GM23338 (cell line): ENCODE data around the gene FCER2. TPM values are rescaled to one million over a fixed set of nuclear protein-coding genes. Genes with fewer than 3 reads are reported as not detected.

Experiments
- ATAC-seq: fragments of 200-7000 bp; cut with Tn5 transposase; 3 replicates; pipeline ENCODE4 v1.9.1; 2020
- DNase-seq: peaks from one replicate; pipeline ENCODE4 v3.0.0-alpha.2; 2015; ENCODE audit warnings: low spot score
- H2AFZ ChIP-seq: fragments of 200-600 bp; sonication (generic); 2 replicates; pipeline ENCODE4 v1.8.0; 2016; ENCODE audit warnings: antibody characterized with exemption, mild to moderate bottlenecking, moderate library complexity
- H3F3A ChIP-seq: fragments of 200-600 bp; sonication (generic); replicated peaks from 2 replicates; pipeline ENCODE4 v1.8.0; 2017; ENCODE audit warnings: antibody characterized with exemption, mixed run types, low read depth
- H3K27ac ChIP-seq: fragments of 200-600 bp; sonication (generic); 2 replicates; pipeline ENCODE4 v1.6.1; 2016; ENCODE audit warnings: low read depth
- H3K27me3 ChIP-seq: fragments of 200-600 bp; sonication (generic); 2 replicates; pipeline ENCODE4 v1.8.0; 2016; ENCODE audit warnings: mild to moderate bottlenecking, mixed run types, moderate library complexity; ENCODE audit not compliant: insufficient read depth
- H3K36me3 ChIP-seq: fragments of 200-600 bp; sonication (generic); 2 replicates; pipeline ENCODE4 v1.8.0; 2016; ENCODE audit warnings: mild to moderate bottlenecking; ENCODE audit not compliant: insufficient read depth
- H3K4me1 ChIP-seq: fragments of 200-600 bp; sonication (generic); 2 replicates; pipeline ENCODE4 v1.8.0; 2016; ENCODE audit warnings: mild to moderate bottlenecking, moderate library complexity; ENCODE audit not compliant: insufficient read depth
- H3K4me2 ChIP-seq: fragments of 200-600 bp; sonication (generic); 2 replicates; pipeline ENCODE4 v1.7.1; 2017; ENCODE audit warnings: mixed run types
- H3K4me3 ChIP-seq: fragments of 200-600 bp; sonication (generic); 2 replicates; pipeline ENCODE4 v1.6.1; 2016; ENCODE audit warnings: mixed run types
- H3K79me2 ChIP-seq: fragments of 200-600 bp; sonication (generic); replicated peaks from 2 replicates; pipeline ENCODE4 v1.8.0; 2017; ENCODE audit warnings: mild to moderate bottlenecking; ENCODE audit not compliant: insufficient read depth
- H3K9me2 ChIP-seq: fragments of 200-600 bp; sonication (generic); 2 replicates; pipeline ENCODE4 v1.8.0; 2017; ENCODE audit not compliant: insufficient read depth
- H4K20me1 ChIP-seq: fragments of 200-600 bp; sonication (generic); replicated peaks from 2 replicates; pipeline ENCODE4 v1.8.0; 2017; ENCODE audit warnings: mild to moderate bottlenecking; ENCODE audit not compliant: insufficient read depth
- H3K27ac Mint-ChIP-seq: 2 replicates; pipeline ENCODE4 v1.8.0; 2020; ENCODE audit warnings: inconsistent platforms, mild to moderate bottlenecking, moderate library complexity, mixed read lengths
- H3K27me3 Mint-ChIP-seq: 3 replicates; pipeline ENCODE4 v1.8.0; 2022; ENCODE audit warnings: low read depth, mild to moderate bottlenecking, moderate library complexity, mixed read lengths, inconsistent platforms; ENCODE audit not compliant: insufficient read depth, poor library complexity
- H3K36me3 Mint-ChIP-seq: 3 replicates; pipeline ENCODE4 v1.8.0; 2021; ENCODE audit warnings: low read depth, mild to moderate bottlenecking, inconsistent platforms, moderate library complexity, mixed read lengths
- H3K4me1 Mint-ChIP-seq: 3 replicates; pipeline ENCODE4 v1.8.0; 2020; ENCODE audit warnings: mild to moderate bottlenecking, inconsistent platforms, mixed read lengths
- H3K4me3 Mint-ChIP-seq: 3 replicates; pipeline ENCODE4 v1.8.0; 2021; ENCODE audit warnings: moderate library complexity, mild to moderate bottlenecking, inconsistent platforms, mixed read lengths
- H3K9me3 Mint-ChIP-seq: 3 replicates; pipeline ENCODE4 v1.8.0; 2020; ENCODE audit warnings: moderate library complexity, mild to moderate bottlenecking, inconsistent platforms, mixed read lengths
- CREB1 ChIP-seq: fragments of 250-450 bp; sonication (Bioruptor Pico); IDR thresholded peaks from 2 replicates; pipeline ENCODE4 v1.5.0; 2020; ENCODE audit warnings: low read depth, mild to moderate bottlenecking, moderate library complexity
- EZH2 ChIP-seq: fragments of 200-600 bp; sonication (generic); IDR thresholded peaks from one replicate; pipeline ENCODE4 v1.8.0; 2017; ENCODE audit warnings: antibody characterized with exemption, mild to moderate bottlenecking, low read depth; ENCODE audit not compliant: unreplicated experiment
- JUNB ChIP-seq: IDR thresholded peaks from one replicate; pipeline ENCODE4 v1.6.1; 2016; ENCODE audit warnings: antibody characterized with exemption; ENCODE audit not compliant: unreplicated experiment
- POLR2AphosphoS5 ChIP-seq: IDR thresholded peaks from 2 replicates; pipeline ENCODE4 v1.6.1; 2016; ENCODE audit warnings: antibody characterized with exemption, low read depth
- STAT1 ChIP-seq: IDR thresholded peaks from one replicate; pipeline ENCODE4 v1.6.1; 2016; ENCODE audit warnings: antibody characterized with exemption; ENCODE audit not compliant: unreplicated experiment
- polyA plus RNA-seq: library from polyadenylated mRNA; unstranded; fragments of >200 nt; fragmentation: Nextera tagmentation; extraction: Ambion mirVana; gene quantifications from 2 replicates; pipeline ENCODE4 v1.2.1, GENCODE V29; 2016
- total RNA-seq: library from RNA; depleted of rRNA; stranded (reverse); fragments of >200 nt; shearing (Covaris generic); gene quantifications from 2 replicates; pipeline ENCODE4 v1.2.3, GENCODE V29; 2014
- TF ChIP-seq, protein P1 (sequence below): IDR thresholded peaks from 2 replicates; pipeline ENCODE4 v1.6.1; 2016; ENCODE audit warnings: antibody characterized with exemption
- TF ChIP-seq, protein P2 (sequence below): IDR thresholded peaks from one replicate; pipeline ENCODE4 v1.6.1; 2018; ENCODE audit warnings: antibody characterized with exemption; ENCODE audit not compliant: unreplicated experiment
- TF ChIP-seq, protein P3 (sequence below), 2 experiments: fragments of 200-600 bp in 1 of 2; sonication (generic) in 1 of 2; conservative IDR thresholded peaks; 2 replicates each; pipeline versions ENCODE4 v1.5.1 to v1.6.1; 2016 to 2017; ENCODE audit warnings: antibody characterized with exemption in 2 of 2, low read depth in 2 of 2, mild to moderate bottlenecking in 2 of 2, moderate library complexity in 1 of 2
- TF ChIP-seq, protein P4 (sequence below): fragments of 250-450 bp; sonication (Bioruptor Pico); IDR thresholded peaks from 2 replicates; pipeline ENCODE4 v1.5.0; 2020; ENCODE audit warnings: mild to moderate bottlenecking, moderate library complexity

Gene FCER2
- total and polyA plus RNA-seq, 2 experiments from 2014 or later: 0.29 TPM; not detected in 1

DNA sequence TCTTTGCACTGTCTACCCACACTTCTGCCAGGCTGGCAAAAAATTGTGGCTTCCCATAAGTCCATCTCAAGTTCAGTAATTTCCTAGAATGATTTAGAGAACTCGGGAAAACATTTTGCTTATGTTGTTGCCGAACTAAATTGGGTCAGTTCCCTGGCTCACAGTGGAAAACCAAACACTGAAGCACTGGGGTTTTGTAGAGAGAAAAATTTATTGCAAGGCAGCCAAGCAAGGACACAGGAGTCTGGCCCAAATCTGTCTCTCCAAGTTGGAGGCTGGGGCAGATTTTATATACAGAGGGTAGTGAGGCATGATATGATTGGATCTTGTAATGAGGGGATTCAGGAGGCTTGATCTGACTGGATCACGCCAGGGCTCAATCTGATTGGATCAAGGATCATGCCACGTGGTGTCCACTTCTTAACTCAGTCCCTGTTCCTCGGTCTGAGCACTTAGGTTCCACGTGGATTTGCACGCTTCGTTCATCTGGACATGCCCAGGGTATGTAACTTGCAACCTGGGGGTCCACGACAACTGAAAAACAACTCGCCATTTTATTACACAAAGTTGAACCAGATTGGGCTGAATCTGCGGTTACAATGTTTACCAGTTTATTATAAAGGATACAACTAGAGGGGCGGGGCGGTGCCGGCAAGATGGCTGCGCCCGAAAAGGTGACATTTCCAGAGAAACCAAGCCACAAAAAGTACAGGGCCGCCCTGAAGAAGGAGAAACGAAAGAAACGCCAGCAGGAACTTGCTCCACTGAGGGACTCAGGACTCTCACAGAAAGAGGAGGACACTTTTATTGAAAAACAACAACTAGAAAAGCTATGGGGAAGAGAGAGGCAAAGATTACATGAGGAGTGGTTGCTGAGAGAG, 38.1 kb upstream of the FCER2 start (continued):
- TF ChIP-seq, protein P1, sequence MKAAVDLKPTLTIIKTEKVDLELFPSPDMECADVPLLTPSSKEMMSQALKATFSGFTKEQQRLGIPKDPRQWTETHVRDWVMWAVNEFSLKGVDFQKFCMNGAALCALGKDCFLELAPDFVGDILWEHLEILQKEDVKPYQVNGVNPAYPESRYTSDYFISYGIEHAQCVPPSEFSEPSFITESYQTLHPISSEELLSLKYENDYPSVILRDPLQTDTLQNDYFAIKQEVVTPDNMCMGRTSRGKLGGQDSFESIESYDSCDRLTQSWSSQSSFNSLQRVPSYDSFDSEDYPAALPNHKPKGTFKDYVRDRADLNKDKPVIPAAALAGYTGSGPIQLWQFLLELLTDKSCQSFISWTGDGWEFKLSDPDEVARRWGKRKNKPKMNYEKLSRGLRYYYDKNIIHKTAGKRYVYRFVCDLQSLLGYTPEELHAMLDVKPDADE: no peak
- TF ChIP-seq STAT1: no peak

DNA sequence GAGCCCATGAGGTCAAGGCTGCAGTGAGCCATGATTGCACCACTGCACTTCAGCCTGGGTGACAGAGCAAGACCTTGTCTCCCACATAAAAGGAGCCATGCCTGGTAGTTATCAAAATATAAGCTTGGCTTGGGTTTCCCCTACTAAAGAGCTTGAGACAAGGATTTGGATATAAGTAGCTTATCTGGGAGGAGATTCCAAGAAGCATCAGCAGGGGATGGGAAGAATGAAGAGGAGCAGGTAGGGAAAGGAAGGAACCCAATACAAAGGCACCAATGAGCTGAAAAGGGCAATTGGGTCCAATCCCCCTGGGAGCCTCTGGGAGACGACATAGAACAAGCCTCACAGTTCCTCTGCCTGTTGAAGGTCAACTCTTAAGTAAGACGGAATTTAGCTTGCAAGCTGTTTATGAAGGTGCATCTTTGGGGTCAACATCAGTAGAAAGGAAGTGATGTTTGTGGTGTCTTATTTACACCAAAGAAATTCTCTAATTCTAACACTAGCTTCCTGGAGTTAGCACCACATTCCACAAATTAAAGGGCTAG, 37.4 kb upstream of the FCER2 start:
- no peak overlapping the region for H3K27ac ChIP-seq
- H3K36me3 ChIP-seq: no peaks in the 10 kb centered on the region
- DNase-seq: peak; percentile 5
- Mint-ChIP-seq H3K4me1 (peaks cover 4% of the 10 kb centered on the region; the same call in 2 of the 3 replicates), H3K9me3 (no peaks in the 10 kb centered on the region; the same call in 2 of the 3 replicates), H3K27me3 (peaks cover 4% of the 10 kb centered on the region), H3K36me3 (no peaks in the 10 kb centered on the region), H3K4me3 (no peak overlapping the region), H3K27ac (no peak overlapping the region)
- H3K79me2 ChIP-seq: no peaks in the 10 kb centered on the region
- H3K4me1 ChIP-seq: no peaks in the 10 kb centered on the region
- no peak for ATAC-seq
- H3K4me2 ChIP-seq: no peak overlapping the region
- H3F3A ChIP-seq: no peaks in the 10 kb centered on the region
- no peaks in the 10 kb centered on the region for H3K9me2 ChIP-seq
- H2AFZ ChIP-seq: peak overlapping the region; percentile 94
- no peaks in the 10 kb centered on the region for H3K27me3 ChIP-seq
- H4K20me1 ChIP-seq: no peaks in the 10 kb centered on the region
- no peak overlapping the region for H3K4me3 ChIP-seq
- TF ChIP-seq CREB1 (CRISPR knock-in tag): no peak
- no peak for TF ChIP-seq EZH2
- TF ChIP-seq, protein P2, sequence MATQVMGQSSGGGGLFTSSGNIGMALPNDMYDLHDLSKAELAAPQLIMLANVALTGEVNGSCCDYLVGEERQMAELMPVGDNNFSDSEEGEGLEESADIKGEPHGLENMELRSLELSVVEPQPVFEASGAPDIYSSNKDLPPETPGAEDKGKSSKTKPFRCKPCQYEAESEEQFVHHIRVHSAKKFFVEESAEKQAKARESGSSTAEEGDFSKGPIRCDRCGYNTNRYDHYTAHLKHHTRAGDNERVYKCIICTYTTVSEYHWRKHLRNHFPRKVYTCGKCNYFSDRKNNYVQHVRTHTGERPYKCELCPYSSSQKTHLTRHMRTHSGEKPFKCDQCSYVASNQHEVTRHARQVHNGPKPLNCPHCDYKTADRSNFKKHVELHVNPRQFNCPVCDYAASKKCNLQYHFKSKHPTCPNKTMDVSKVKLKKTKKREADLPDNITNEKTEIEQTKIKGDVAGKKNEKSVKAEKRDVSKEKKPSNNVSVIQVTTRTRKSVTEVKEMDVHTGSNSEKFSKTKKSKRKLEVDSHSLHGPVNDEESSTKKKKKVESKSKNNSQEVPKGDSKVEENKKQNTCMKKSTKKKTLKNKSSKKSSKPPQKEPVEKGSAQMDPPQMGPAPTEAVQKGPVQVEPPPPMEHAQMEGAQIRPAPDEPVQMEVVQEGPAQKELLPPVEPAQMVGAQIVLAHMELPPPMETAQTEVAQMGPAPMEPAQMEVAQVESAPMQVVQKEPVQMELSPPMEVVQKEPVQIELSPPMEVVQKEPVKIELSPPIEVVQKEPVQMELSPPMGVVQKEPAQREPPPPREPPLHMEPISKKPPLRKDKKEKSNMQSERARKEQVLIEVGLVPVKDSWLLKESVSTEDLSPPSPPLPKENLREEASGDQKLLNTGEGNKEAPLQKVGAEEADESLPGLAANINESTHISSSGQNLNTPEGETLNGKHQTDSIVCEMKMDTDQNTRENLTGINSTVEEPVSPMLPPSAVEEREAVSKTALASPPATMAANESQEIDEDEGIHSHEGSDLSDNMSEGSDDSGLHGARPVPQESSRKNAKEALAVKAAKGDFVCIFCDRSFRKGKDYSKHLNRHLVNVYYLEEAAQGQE: no peak
- TF ChIP-seq, protein P3, sequence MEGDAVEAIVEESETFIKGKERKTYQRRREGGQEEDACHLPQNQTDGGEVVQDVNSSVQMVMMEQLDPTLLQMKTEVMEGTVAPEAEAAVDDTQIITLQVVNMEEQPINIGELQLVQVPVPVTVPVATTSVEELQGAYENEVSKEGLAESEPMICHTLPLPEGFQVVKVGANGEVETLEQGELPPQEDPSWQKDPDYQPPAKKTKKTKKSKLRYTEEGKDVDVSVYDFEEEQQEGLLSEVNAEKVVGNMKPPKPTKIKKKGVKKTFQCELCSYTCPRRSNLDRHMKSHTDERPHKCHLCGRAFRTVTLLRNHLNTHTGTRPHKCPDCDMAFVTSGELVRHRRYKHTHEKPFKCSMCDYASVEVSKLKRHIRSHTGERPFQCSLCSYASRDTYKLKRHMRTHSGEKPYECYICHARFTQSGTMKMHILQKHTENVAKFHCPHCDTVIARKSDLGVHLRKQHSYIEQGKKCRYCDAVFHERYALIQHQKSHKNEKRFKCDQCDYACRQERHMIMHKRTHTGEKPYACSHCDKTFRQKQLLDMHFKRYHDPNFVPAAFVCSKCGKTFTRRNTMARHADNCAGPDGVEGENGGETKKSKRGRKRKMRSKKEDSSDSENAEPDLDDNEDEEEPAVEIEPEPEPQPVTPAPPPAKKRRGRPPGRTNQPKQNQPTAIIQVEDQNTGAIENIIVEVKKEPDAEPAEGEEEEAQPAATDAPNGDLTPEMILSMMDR (conservative IDR thresholded peaks at IDR 0.05; ENCODE audit: low read depth in 2 of 2): no peak
- TF ChIP-seq JUNB: no peak
- TF ChIP-seq, protein P4, sequence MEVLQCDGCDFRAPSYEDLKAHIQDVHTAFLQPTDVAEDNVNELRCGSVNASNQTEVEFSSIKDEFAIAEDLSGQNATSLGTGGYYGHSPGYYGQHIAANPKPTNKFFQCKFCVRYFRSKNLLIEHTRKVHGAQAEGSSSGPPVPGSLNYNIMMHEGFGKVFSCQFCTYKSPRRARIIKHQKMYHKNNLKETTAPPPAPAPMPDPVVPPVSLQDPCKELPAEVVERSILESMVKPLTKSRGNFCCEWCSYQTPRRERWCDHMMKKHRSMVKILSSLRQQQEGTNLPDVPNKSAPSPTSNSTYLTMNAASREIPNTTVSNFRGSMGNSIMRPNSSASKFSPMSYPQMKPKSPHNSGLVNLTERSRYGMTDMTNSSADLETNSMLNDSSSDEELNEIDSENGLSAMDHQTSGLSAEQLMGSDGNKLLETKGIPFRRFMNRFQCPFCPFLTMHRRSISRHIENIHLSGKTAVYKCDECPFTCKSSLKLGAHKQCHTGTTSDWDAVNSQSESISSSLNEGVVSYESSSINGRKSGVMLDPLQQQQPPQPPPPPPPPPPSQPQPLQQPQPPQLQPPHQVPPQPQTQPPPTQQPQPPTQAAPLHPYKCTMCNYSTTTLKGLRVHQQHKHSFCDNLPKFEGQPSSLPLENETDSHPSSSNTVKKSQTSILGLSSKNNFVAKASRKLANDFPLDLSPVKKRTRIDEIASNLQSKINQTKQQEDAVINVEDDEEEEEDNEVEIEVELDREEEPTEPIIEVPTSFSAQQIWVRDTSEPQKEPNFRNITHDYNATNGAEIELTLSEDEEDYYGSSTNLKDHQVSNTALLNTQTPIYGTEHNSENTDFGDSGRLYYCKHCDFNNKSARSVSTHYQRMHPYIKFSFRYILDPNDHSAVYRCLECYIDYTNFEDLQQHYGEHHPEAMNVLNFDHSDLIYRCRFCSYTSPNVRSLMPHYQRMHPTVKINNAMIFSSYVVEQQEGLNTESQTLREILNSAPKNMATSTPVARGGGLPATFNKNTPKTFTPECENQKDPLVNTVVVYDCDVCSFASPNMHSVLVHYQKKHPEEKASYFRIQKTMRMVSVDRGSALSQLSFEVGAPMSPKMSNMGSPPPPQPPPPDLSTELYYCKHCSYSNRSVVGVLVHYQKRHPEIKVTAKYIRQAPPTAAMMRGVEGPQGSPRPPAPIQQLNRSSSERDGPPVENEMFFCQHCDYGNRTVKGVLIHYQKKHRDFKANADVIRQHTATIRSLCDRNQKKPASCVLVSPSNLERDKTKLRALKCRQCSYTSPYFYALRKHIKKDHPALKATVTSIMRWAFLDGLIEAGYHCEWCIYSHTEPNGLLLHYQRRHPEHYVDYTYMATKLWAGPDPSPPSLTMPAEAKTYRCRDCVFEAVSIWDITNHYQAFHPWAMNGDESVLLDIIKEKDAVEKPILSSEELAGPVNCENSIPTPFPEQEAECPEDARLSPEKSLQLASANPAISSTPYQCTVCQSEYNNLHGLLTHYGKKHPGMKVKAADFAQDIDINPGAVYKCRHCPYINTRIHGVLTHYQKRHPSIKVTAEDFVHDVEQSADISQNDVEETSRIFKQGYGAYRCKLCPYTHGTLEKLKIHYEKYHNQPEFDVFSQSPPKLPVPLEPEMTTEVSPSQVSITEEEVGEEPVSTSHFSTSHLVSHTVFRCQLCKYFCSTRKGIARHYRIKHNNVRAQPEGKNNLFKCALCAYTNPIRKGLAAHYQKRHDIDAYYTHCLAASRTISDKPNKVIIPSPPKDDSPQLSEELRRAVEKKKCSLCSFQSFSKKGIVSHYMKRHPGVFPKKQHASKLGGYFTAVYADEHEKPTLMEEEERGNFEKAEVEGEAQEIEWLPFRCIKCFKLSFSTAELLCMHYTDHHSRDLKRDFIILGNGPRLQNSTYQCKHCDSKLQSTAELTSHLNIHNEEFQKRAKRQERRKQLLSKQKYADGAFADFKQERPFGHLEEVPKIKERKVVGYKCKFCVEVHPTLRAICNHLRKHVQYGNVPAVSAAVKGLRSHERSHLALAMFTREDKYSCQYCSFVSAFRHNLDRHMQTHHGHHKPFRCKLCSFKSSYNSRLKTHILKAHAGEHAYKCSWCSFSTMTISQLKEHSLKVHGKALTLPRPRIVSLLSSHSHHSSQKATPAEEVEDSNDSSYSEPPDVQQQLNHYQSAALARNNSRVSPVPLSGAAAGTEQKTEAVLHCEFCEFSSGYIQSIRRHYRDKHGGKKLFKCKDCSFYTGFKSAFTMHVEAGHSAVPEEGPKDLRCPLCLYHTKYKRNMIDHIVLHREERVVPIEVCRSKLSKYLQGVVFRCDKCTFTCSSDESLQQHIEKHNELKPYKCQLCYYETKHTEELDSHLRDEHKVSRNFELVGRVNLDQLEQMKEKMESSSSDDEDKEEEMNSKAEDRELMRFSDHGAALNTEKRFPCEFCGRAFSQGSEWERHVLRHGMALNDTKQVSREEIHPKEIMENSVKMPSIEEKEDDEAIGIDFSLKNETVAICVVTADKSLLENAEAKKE (CRISPR knock-in tag): no peak
- TF ChIP-seq, protein P1: no peak
- no peak for TF ChIP-seq POLR2AphosphoS5
